HuH-7 (cell line): Measurements from ENCODE around the gene IRF2BP1.
"Not testable (repeated sequence)": the region's sequence is repeated elsewhere in the genome, so short reads cannot be mapped to it uniquely, and the experiment has no call there.

Experiments
- DNase-seq: peaks from one replicate; pipeline ENCODE4 v3.0.0; 2011; ENCODE audit warnings: low spot score

Gene IRF2BP1

GRCh38 chr19:45902651-45903625 is 17.0 kb upstream of the IRF2BP1 start:
- peak; percentile 100 for DNase-seq

GRCh38 chr19:45901912-45902650 is 16.1 kb upstream of the IRF2BP1 start, which contains the start of gene MYPOP:
Gene MYPOP (minus strand): TSS chr19:45902613. CDS start chr19:45901773, 840 bp downstream.
- DNase-seq = no peak

- no peak for DNase-seq
Observed at GRCh38 chr19:45901432-45901911, 15.5 kb upstream of the IRF2BP1 start.

GRCh38 chr19:45900738-45901431 is 14.9 kb upstream of the IRF2BP1 start:
- no peak for DNase-seq

GRCh38 chr19:45899919-45900589 is 14.1 kb upstream of the IRF2BP1 start:
- DNase-seq = no peak

- no peak for DNase-seq
Observed at GRCh38 chr19:45899253-45899652, 13.3 kb upstream of the IRF2BP1 start.

GRCh38 chr19:45897261-45897812 is 11.4 kb upstream of the IRF2BP1 start:
- no peak for DNase-seq

- not testable (repeated sequence) for DNase-seq
Observed at GRCh38 chr19:45895983-45896599, 10.2 kb upstream of the IRF2BP1 start.

- no peak for DNase-seq
Observed at GRCh38 chr19:45895519-45895972, 9.6 kb upstream of the IRF2BP1 start.

GRCh38 chr19:45890877-45891276 is 4.9 kb upstream of the IRF2BP1 start:
- no peak for DNase-seq

GRCh38 chr19:45889210-45889885 is 3.4 kb upstream of the IRF2BP1 start:
- no peak for DNase-seq

GRCh38 chr19:45887200-45887710 is 1.3 kb upstream of the IRF2BP1 start:
- DNase-seq = no peak

- DNase-seq = peak; percentile 94
Observed at GRCh38 chr19:45886427-45887199, 672 bp upstream of the IRF2BP1 start.

GRCh38 chr19:45884682-45885555 is 1.0 kb downstream of the IRF2BP1 start:
- no peak for DNase-seq

- DNase-seq = no peak
Observed at GRCh38 chr19:45883881-45884681, 1.9 kb downstream of the IRF2BP1 start.

GRCh38 chr19:45883586-45883880 is 2.4 kb downstream of the IRF2BP1 start:
- DNase-seq = no peak
